RWPE2 (cell line): ENCODE measurements around the gene PIK3R4.

Experiments used
- ATAC-seq: fragments of 200-7000 bp; cut with Tn5 transposase; 3 replicates; pipeline ENCODE4 v1.9.1; 2021; ENCODE audit warnings: low read depth
- DNase-seq: peaks from one replicate; pipeline ENCODE4 v3.0.0-alpha.2; 2020; ENCODE audit warnings: low spot score
- H3K27ac ChIP-seq: fragments of 450-650 bp; 2 replicates; pipeline ENCODE4 v1.5.1; 2017; ENCODE audit warnings: mild to moderate bottlenecking; ENCODE audit not compliant: poor library complexity, severe bottlenecking
- H3K27me3 ChIP-seq: fragments of 250-450 bp; sonication (Bioruptor Pico); 2 replicates; pipeline ENCODE4 v1.5.1; 2021; ENCODE audit warnings: mild to moderate bottlenecking, moderate library complexity; ENCODE audit not compliant: insufficient read depth, poor library complexity, severe bottlenecking
- H3K36me3 ChIP-seq: fragments of 250-450 bp; sonication (Bioruptor Pico); 2 replicates; pipeline ENCODE4 v1.5.1; 2020; ENCODE audit warnings: low read depth, mild to moderate bottlenecking, moderate library complexity
- H3K4me1 ChIP-seq: fragments of 250-450 bp; sonication (Bioruptor Pico); 2 replicates; pipeline ENCODE4 v1.5.1; 2021; ENCODE audit warnings: mild to moderate bottlenecking, moderate library complexity; ENCODE audit not compliant: insufficient read depth, poor library complexity, severe bottlenecking
- H3K4me3 ChIP-seq: fragments of 250-450 bp; sonication (Bioruptor Pico); 2 replicates; pipeline ENCODE4 v1.5.1; 2021; ENCODE audit warnings: mild to moderate bottlenecking, moderate library complexity; ENCODE audit not compliant: severe bottlenecking
- H3K9me3 ChIP-seq: fragments of 250-450 bp; sonication (Bioruptor Pico); 2 replicates; pipeline ENCODE4 v1.5.1; 2021; ENCODE audit warnings: mild to moderate bottlenecking, moderate library complexity; ENCODE audit not compliant: severe bottlenecking
- CTCF ChIP-seq: fragments of 450-650 bp; IDR thresholded peaks from one replicate; pipeline ENCODE4 v1.5.1; 2017; ENCODE audit warnings: mild to moderate bottlenecking, moderate library complexity; ENCODE audit not compliant: poor library complexity, severe bottlenecking

PIK3R4 gene

DNA sequence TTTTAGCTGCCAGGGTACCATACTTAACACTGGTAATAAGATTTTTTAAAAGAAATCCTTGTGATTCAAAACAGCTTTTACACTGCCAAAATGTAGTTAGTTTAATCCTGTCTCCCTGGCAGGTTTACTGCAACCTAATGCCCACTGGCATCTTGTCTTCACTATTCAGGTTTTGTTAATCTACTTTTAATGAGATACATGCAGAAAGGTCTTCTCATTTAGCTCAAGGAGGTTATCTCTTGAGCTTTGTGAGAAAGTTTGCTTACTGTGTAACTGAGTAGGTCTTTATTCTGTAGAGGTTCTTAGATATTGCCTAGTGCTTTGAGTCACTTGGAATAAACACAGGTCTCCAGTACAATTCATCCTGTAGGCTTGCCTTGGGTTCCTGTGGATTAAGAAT lies 110.7 kb downstream of the PIK3R4 start:
- no peak overlapping the region for H3K27ac ChIP-seq
- no peaks in the 10 kb centered on the region for H3K4me1 ChIP-seq
- TF ChIP-seq CTCF = no peak
- no peaks in the 10 kb centered on the region for H3K27me3 ChIP-seq
- no peak for DNase-seq
- no peak for ATAC-seq
- no peak overlapping the region for H3K4me3 ChIP-seq
- H3K36me3 ChIP-seq = no peaks in the 10 kb centered on the region
- no peaks in the 10 kb centered on the region for H3K9me3 ChIP-seq

DNA sequence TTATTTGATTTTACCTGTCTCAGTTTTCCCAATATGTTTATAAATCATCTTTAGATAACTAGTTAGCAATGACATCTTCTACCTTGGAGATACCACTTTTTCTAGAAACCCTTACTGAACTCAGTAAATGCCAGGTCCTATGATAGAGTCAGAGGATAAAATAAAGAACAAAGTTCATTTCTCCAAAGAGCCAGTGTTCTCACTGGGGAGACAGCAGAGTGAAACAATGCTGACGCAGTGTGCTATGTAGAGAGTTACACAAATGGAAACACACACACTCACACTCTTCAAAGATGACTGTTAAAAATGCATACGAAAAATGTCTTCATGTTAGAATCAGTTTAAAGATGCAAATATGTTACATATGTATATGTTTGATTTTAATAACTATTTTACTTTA lies 111.3 kb downstream of the PIK3R4 start:
- H3K9me3 ChIP-seq = no peaks in the 10 kb centered on the region
- H3K36me3 ChIP-seq = no peaks in the 10 kb centered on the region
- H3K27ac ChIP-seq = no peak overlapping the region
- ATAC-seq (no peak), DNase-seq (no peak)
- no peaks in the 10 kb centered on the region for H3K27me3 ChIP-seq
- no peak overlapping the region for H3K4me3 ChIP-seq
- no peak for TF ChIP-seq CTCF
- H3K4me1 ChIP-seq = no peaks in the 10 kb centered on the region
